Fibroblast of lung (primary cell): ENCODE results near the gene SMIM7.

Experiments
- EZH2 ChIP-seq: IDR thresholded peaks from 2 replicates; pipeline ENCODE4 v1.5.1; 2012; ENCODE audit warnings: low read length, control low read depth, mild to moderate bottlenecking; ENCODE audit errors: missing control alignments
- TF ChIP-seq, protein P1 (sequence below), 2 donors: IDR thresholded peaks in 1 of 2; conservative IDR thresholded peaks in 1 of 2; 1 replicate in 1 of 2; 2 replicates in 1 of 2; pipeline ENCODE4 v1.5.1; 2011 to 2012; ENCODE audit warnings: low read length in 2 of 2, control low read depth in 1 of 2, inconsistent platforms in 1 of 2, low read depth in 1 of 2, mild to moderate bottlenecking in 1 of 2

DNA sequence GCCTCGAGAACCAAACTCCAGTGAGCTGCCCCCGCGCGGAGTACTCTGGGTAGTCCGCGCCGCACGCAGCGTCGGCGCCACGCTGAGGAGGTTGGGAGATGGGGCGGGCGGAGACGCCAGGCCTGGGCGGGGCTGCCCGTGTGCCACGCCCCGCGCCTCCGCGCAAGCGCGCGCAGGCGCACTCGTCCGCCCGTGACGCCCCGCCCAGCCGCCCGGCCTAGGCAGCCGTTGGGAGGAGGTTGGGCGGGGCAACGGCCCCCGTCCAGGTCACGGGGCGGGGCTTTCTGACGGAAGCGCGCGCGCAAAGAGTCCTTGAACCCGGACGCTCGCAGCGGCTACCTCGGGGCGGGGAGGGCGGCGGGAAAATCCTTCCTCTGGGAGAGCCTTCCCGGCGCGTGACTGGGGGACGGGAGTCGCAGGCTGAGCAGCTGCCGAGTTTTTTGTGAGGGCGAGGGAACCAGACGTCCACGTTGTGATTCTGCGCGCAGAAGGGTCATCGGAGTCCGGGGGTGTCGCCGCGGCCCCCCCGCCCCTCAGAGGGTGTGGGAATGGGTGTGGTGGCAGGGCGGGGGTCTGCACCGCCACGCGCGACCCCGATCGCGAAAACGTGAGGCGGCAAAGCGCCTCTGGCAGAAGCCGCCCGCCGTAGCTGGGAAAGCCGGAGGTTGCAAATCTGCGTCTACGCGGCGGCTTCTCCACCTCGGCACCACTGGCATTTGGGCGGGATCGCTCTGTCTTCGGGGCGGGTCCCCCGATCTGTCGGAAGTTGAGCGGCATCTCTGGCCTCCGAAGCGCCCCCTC is 31.6 kb downstream of the SMIM7 start, which contains the start of gene MED26:
- TF ChIP-seq, protein P1, sequence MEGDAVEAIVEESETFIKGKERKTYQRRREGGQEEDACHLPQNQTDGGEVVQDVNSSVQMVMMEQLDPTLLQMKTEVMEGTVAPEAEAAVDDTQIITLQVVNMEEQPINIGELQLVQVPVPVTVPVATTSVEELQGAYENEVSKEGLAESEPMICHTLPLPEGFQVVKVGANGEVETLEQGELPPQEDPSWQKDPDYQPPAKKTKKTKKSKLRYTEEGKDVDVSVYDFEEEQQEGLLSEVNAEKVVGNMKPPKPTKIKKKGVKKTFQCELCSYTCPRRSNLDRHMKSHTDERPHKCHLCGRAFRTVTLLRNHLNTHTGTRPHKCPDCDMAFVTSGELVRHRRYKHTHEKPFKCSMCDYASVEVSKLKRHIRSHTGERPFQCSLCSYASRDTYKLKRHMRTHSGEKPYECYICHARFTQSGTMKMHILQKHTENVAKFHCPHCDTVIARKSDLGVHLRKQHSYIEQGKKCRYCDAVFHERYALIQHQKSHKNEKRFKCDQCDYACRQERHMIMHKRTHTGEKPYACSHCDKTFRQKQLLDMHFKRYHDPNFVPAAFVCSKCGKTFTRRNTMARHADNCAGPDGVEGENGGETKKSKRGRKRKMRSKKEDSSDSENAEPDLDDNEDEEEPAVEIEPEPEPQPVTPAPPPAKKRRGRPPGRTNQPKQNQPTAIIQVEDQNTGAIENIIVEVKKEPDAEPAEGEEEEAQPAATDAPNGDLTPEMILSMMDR (conservative IDR thresholded peaks at IDR 0.05 in 1 of 2, IDR thresholded peaks at IDR 0.05 in 1 of 2; ENCODE audit: low read depth in 1 of 2, low read length in 2 of 2), result no peak
- no peak for TF ChIP-seq EZH2
